Measurements from ENCODE around the gene TMEM114. TPM values are rescaled to one million over a fixed set of nuclear protein-coding genes. Genes with fewer than 3 reads are reported as not detected.

The TMEM114 gene
- total RNA-seq, 2 experiments from 2014 or later = not detected

DNA sequence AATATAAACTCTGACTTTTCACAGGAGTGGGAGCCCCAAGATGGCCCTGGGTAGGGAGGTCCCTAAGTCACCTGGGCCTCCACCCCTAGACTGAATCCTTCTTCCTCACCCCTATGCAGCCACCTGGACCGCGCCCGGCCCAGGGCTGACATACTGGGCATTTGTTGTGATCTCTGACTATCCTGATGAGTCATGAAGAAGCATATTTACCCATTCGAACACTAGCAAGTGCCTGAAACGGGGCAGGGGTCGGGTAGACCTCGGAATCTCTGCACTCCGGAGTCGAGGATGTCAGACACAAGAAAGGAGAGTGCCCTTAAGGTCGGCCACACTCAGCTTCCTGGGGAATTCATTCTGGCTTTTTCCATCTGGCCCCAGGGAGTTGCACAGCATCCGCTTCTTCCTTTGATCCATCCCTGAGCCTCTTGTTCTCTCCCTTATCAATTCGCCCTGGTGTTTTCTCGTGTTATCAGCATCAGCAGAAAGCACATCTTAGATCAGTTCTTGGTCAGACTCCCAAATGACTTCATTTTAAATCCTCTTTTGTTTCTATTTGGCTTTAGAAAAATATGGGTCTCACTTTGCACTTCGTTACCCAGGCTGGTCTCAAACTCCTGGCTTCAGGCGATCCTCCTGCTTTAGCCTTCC, 41.6 kb upstream of the TMEM114 start:
- ATAC-seq = no peak
- no peak for DNase-seq
- Mint-ChIP-seq H3K4me3 (no peak overlapping the region), H3K27ac (no peak overlapping the region), H3K9me3 (no peaks in the 10 kb centered on the region), H3K27me3 (no peaks in the 10 kb centered on the region), H3K36me3 (ENCODE audit: low read depth) (peaks cover 44% of the 10 kb centered on the region), H3K4me1 (ENCODE audit: low read depth) (peaks cover 6% of the 10 kb centered on the region)
- TF ChIP-seq, protein P1, sequence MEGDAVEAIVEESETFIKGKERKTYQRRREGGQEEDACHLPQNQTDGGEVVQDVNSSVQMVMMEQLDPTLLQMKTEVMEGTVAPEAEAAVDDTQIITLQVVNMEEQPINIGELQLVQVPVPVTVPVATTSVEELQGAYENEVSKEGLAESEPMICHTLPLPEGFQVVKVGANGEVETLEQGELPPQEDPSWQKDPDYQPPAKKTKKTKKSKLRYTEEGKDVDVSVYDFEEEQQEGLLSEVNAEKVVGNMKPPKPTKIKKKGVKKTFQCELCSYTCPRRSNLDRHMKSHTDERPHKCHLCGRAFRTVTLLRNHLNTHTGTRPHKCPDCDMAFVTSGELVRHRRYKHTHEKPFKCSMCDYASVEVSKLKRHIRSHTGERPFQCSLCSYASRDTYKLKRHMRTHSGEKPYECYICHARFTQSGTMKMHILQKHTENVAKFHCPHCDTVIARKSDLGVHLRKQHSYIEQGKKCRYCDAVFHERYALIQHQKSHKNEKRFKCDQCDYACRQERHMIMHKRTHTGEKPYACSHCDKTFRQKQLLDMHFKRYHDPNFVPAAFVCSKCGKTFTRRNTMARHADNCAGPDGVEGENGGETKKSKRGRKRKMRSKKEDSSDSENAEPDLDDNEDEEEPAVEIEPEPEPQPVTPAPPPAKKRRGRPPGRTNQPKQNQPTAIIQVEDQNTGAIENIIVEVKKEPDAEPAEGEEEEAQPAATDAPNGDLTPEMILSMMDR (IDR thresholded peaks at IDR 0.05) = no peak
- ChIA-PET CTCF (no interaction called here), POLR2A (no interaction called here)
- intact Hi-C loops (cut with micrococcal nuclease) = no loop called here

DNA sequence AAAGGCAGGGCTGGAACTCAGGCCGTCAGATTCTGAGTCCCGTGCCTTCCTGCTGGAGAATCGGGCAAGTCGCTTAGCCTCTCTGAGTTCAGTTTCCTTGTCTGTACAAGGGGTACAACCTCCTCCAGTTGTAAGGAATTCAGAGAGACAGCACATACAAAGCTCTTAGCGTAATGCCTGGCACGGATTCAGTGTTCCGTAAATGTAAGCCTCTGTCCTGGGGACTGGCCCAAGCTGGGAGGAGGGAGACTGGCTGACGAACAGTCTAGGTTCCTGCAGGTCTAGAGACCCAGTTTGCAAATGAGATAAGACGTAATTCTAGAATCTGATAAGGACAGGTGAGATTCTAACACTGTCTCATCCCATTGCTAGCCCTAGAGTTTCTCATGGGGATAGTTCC, 41.1 kb upstream of the TMEM114 start:
- TF ChIP-seq, protein P1 (IDR thresholded peaks at IDR 0.05) = no peak
- no peaks in the 10 kb centered on the region for H3K27me3 Mint-ChIP-seq
- no peaks in the 10 kb centered on the region for H3K9me3 Mint-ChIP-seq
- intact Hi-C loops (cut with micrococcal nuclease) = no loop called here
- H3K36me3 Mint-ChIP-seq (ENCODE audit: low read depth) = peaks cover 43% of the 10 kb centered on the region
- ChIA-PET POLR2A (no interaction called here), CTCF (no interaction called here)
- peaks cover 7% of the 10 kb centered on the region for H3K4me1 Mint-ChIP-seq (ENCODE audit: low read depth)
- H3K27ac Mint-ChIP-seq = no peak overlapping the region
- DNase-seq (no peak), ATAC-seq (no peak)
- H3K4me3 Mint-ChIP-seq = no peak overlapping the region

DNA sequence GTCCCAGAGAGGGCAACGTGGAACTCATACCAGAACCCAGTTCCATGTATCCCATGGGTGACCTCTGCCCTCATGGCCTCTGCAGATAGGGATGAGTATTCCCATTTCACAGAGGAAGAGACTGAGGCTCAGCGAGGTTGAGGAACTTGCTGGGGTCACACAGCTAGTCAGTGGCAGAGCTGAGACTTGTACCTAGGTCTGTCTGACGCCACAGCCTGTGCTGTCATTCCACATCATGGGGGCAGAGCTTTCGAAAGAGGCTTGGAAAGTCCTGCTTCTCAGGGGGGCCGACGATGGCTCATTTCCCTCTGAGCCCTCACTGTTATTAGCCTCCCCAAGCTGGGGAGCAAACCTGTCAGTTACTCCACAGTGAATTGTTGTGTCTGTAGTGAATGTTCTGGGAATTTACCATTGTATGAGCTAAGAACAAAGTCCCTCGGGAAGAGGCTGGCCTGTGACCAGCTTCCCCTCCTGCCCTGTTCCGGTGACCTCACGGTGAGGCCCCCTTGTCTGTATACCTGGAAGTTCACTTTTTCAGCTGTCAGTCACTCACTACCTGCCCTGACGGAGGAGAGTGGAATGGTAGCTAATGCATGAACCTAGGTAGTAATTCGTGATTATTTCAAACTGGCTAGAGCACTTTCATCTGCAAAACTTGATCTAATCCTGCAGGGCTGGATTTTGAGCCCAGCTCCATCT, 40.1 kb upstream of the TMEM114 start:
- intact Hi-C loops (cut with micrococcal nuclease) = no loop called here
- TF ChIP-seq, protein P1 (IDR thresholded peaks at IDR 0.05) = no peak
- ChIA-PET CTCF (no interaction called here), POLR2A (interaction anchor here (0.5 to 1.2 kb wide), 3 partner anchors 69 to 239 kb away, joined by 3 read pairs; partner anchors contain the start of gene CARHSP1)
- H3K9me3 Mint-ChIP-seq = no peaks in the 10 kb centered on the region
- H3K36me3 Mint-ChIP-seq (ENCODE audit: low read depth) = peaks cover 48% of the 10 kb centered on the region
- H3K4me1 Mint-ChIP-seq (ENCODE audit: low read depth) = peaks cover 7% of the 10 kb centered on the region
- no peaks in the 10 kb centered on the region for H3K27me3 Mint-ChIP-seq
- no peak overlapping the region for H3K27ac Mint-ChIP-seq
- no peak for DNase-seq
- no peak for ATAC-seq
- no peak overlapping the region for H3K4me3 Mint-ChIP-seq

DNA sequence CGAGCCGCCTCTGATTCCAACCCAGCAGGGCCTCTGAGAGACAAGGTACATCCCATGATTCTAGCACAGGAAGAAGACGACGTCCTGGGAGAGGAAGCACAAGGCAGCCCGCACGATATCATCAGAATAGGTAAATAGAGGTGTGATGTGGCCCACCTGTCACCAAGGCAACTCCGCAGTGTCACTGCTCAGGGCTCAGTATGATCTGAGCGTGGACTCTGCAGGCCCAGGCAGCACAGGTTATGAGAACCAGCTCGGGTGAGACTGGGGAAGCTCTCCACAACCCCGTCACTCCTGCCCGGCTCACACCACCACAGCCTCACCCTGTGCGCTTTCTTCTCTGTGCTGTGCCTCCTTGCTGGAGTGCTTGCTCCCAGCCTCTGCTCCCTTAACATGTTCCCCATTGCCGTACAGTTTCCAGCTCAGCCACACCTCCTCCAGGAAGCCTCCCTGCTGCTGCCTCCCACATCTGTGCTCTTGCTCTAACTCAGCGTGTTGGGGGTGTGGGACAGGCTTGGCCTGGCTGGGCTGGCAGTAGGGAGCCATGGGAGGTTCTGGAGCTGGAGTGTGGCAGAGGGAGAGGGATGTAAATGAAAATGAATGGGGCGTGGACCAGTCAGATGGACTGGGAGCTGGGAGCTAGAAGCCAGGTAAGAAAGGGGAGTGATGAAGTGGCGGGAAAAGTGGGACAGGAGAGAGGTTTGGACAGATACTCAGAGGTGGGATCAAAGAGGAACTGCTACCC, 38.8 kb upstream of the TMEM114 start:
- TF ChIP-seq, protein P1 (IDR thresholded peaks at IDR 0.05) = no peak
- DNase-seq = no peak
- Mint-ChIP-seq H3K9me3 (no peaks in the 10 kb centered on the region), H3K4me3 (no peak overlapping the region), H3K4me1 (ENCODE audit: low read depth) (peaks cover 12% of the 10 kb centered on the region), H3K36me3 (ENCODE audit: low read depth) (peaks cover 47% of the 10 kb centered on the region), H3K27me3 (no peaks in the 10 kb centered on the region), H3K27ac (no peak overlapping the region)
- intact Hi-C loops (cut with micrococcal nuclease) = no loop called here
- POLR2A ChIA-PET = interaction anchor here (1.0 to 1.2 kb wide), 2 partner anchors 68 to 240 kb away, joined by 3 read pairs; partner anchors contain the start of gene CARHSP1
- CTCF ChIA-PET = no interaction called here
- no peak for ATAC-seq

DNA sequence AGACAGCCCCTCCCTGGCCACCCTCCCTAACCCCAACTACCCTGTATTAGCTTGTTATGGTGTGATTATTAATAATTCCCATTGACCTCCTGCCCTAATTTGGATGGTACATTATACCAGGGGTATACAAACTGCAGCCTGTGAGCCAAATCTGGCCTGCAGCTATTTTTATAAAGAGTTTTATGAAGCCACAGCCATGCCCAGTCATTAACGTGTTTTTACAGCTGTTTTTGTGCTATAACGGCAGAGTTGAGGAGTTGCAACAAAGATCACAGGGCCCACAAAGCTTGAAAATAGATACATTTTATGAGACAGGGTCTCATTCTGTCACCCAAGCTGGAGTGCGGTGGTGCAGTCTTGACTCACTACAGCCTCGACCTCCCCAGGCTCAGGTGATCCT, 37.1 kb upstream of the TMEM114 start:
- Mint-ChIP-seq H3K27ac (no peak overlapping the region), H3K27me3 (no peaks in the 10 kb centered on the region), H3K4me3 (no peak overlapping the region), H3K36me3 (ENCODE audit: low read depth) (peaks cover 44% of the 10 kb centered on the region), H3K4me1 (ENCODE audit: low read depth) (peaks cover 21% of the 10 kb centered on the region), H3K9me3 (no peaks in the 10 kb centered on the region)
- POLR2A ChIA-PET = no interaction called here
- intact Hi-C loops (cut with micrococcal nuclease) = no loop called here
- DNase-seq (no peak), ATAC-seq (no peak)
- CTCF ChIA-PET = no interaction called here
- TF ChIP-seq, protein P1 (IDR thresholded peaks at IDR 0.05) = no peak

Measured in activated CD8-positive, alpha-beta T cell treated with anti-CD3 and anti-CD28 coated beads for 36 hours (primary cell).